ENCODE measurements around the gene BGN.

- TF ChIP-seq POLR2A (IDR thresholded peaks at IDR 0.05; ENCODE audit: low read depth, low read length): no peak
- no peak for TF ChIP-seq CTCF (IDR thresholded peaks at IDR 0.05 in 2 of 3, conservative IDR thresholded peaks at IDR 0.05 in 1 of 3; ENCODE audit: control insufficient read depth in 2 of 3, extremely low read depth in 1 of 3, insufficient read depth in 1 of 3, low read depth in 3 of 3, low read length in 3 of 3)
- TF ChIP-seq EGR1 (IDR thresholded peaks at IDR 0.05; ENCODE audit: borderline replicate concordance in 1 of 2, low read depth in 2 of 2, low read length in 2 of 2): no peak
- TF ChIP-seq CREB1 (IDR thresholded peaks at IDR 0.05; ENCODE audit: low read depth): no peak
- TF ChIP-seq TCF12 (IDR thresholded peaks at IDR 0.05; ENCODE audit: low read depth, low read length): no peak
- no peak for TF ChIP-seq IRF3 (IDR thresholded peaks at IDR 0.05)
- TF ChIP-seq ZNF274 (IDR thresholded peaks at IDR 0.05; ENCODE audit: insufficient read depth, insufficient read length): no peak
- TF ChIP-seq BACH1 (IDR thresholded peaks at IDR 0.05; ENCODE audit: borderline replicate concordance): no peak
- TF ChIP-seq ATF2 (IDR thresholded peaks at IDR 0.05; ENCODE audit: low read length): no peak
- TF ChIP-seq POU2F2 (IDR thresholded peaks at IDR 0.05; ENCODE audit: borderline replicate concordance, low read depth, low read length): no peak
- TF ChIP-seq SMARCA5 (IDR thresholded peaks at IDR 0.05): no peak
Measured at GRCh38 chrX:153510383-153510782, 15.6 kb downstream of the BGN start.

Data from GM12878 (cell line).